Panc1 (cell line): ENCODE measurements around the gene LHFPL3. TPM values are rescaled to one million over a fixed set of nuclear protein-coding genes. Genes with fewer than 3 reads are reported as not detected.

Experiments
- ATAC-seq: fragments of 200-7000 bp; cut with Tn5 transposase; 2 replicates; pipeline ENCODE4 v1.9.1; 2020; ENCODE audit warnings: mild to moderate bottlenecking, moderate library complexity
- BruUV-seq: library from RNA; stranded (reverse); fragments of 400-500 nt; replicated peaks from 2 replicates; lab custom pipeline; 2021; lab: Mats Ljungman, UMichigan
- CTCF ChIA-PET: fragments of 300-600 bp; sonication (Branson Sonifier 250); formaldehyde crosslinking; loops from one replicate; lab custom pipeline; 2022; ENCODE audit warnings: antibody characterized with exemption; lab: Charles Lee
- POLR2A ChIA-PET: fragments of 300-600 bp; sonication (Branson Sonifier 250); formaldehyde crosslinking; loops from one replicate; lab custom pipeline; 2022; ENCODE audit warnings: antibody characterized with exemption; lab: Charles Lee
- DNase-seq: peaks from one replicate; pipeline ENCODE4 v3.0.0-alpha.2; 2010; ENCODE audit warnings: low read depth, low spot score
- H3K27ac ChIP-seq: 2 replicates; pipeline ENCODE4 v1.5.1; 2011; ENCODE audit warnings: mild to moderate bottlenecking, low read length, inconsistent platforms
- H3K27me3 ChIP-seq: fragments of 200-500 bp; sonication (Bioruptor generic); 2 replicates; pipeline ENCODE4 v1.6.0; 2014; ENCODE audit warnings: low read length, inconsistent platforms; ENCODE audit not compliant: control insufficient read depth, insufficient read depth
- H3K36me3 ChIP-seq: fragments of 200-500 bp; sonication (Bioruptor generic); 2 replicates; pipeline ENCODE4 v1.5.1; 2014; ENCODE audit warnings: inconsistent platforms, mild to moderate bottlenecking, low read length, moderate library complexity; ENCODE audit not compliant: control insufficient read depth, insufficient read depth
- H3K4me1 ChIP-seq: 2 replicates; pipeline ENCODE4 v1.5.1; 2011; ENCODE audit warnings: inconsistent platforms, mild to moderate bottlenecking, low read length, moderate library complexity; ENCODE audit not compliant: control insufficient read depth, insufficient read depth
- H3K4me3 ChIP-seq, 2 experiments: 2 replicates each; pipeline ENCODE4 v1.5.1; 2011 to 2012; ENCODE audit warnings: low read depth in 2 of 2, low read length in 2 of 2, mild to moderate bottlenecking in 2 of 2, inconsistent platforms in 1 of 2, moderate library complexity in 1 of 2
- H3K9me3 ChIP-seq: fragments of 200-500 bp; sonication (Bioruptor generic); 2 replicates; pipeline ENCODE4 v1.5.1; 2014; ENCODE audit warnings: low read depth, mild to moderate bottlenecking, inconsistent platforms, low read length, moderate library complexity; ENCODE audit not compliant: control insufficient read depth, insufficient read depth
- POLR2AphosphoS5 ChIP-seq: IDR thresholded peaks from 2 replicates; pipeline ENCODE4 v1.6.1; 2012; ENCODE audit warnings: mild to moderate bottlenecking, low read depth, low read length, moderate library complexity
- REST ChIP-seq, 2 experiments: IDR thresholded peaks; 2 replicates each; pipeline ENCODE4 v1.6.1; 2011 to 2012; ENCODE audit warnings: low read depth in 2 of 2, control low read depth in 1 of 2, low read length in 1 of 2, mild to moderate bottlenecking in 1 of 2, moderate library complexity in 1 of 2; ENCODE audit not compliant: insufficient read depth in 1 of 2
- SIN3A ChIP-seq: IDR thresholded peaks from 2 replicates; pipeline ENCODE4 v1.6.1; 2012; ENCODE audit warnings: low read depth, mild to moderate bottlenecking, low read length, moderate library complexity, borderline replicate concordance; ENCODE audit not compliant: insufficient read depth
- TCF7L2 ChIP-seq: IDR thresholded peaks from 2 replicates; pipeline ENCODE4 v1.6.1; 2011; ENCODE audit warnings: mild to moderate bottlenecking, low read depth, low read length, inconsistent platforms
- in situ Hi-C: cut with HindIII; loops from 2 replicates; pipeline ENCODE4 v1.10.0; 2016; ENCODE audit warnings: low sequenced_read_pairs, low pct_unique_long_range_greater_than_20kb
- intact Hi-C: fragments of 100-400 bp; cut with micrococcal nuclease; formaldehyde crosslinking; loops from one replicate; pipeline ENCODE4 v1.10.0; 2022; ENCODE audit not compliant: unreplicated experiment
- total RNA-seq: library from RNA; stranded (reverse); gene quantifications from one replicate; pipeline ENCODE4 v1.2.1, GENCODE V29; 2021; ENCODE audit not compliant: unreplicated experiment
- TF ChIP-seq, protein P1 (sequence below): fragments of 450-650 bp; IDR thresholded peaks from 2 replicates; pipeline ENCODE4 v1.5.1; 2017; ENCODE audit warnings: mild to moderate bottlenecking

LHFPL3 gene
- total RNA-seq, 1 experiment from 2014 or later, result not detected

- H3K4me3 ChIP-seq, result no peak overlapping the region
- CTCF ChIA-PET, result no interaction called here
- no peak for TF ChIP-seq SIN3A
- no peak for TF ChIP-seq TCF7L2
- no peak for TF ChIP-seq REST (IDR thresholded peaks at IDR 0.05; ENCODE audit: insufficient read depth in 1 of 2, low read depth in 2 of 2, low read length in 1 of 2)
- TF ChIP-seq, protein P1, sequence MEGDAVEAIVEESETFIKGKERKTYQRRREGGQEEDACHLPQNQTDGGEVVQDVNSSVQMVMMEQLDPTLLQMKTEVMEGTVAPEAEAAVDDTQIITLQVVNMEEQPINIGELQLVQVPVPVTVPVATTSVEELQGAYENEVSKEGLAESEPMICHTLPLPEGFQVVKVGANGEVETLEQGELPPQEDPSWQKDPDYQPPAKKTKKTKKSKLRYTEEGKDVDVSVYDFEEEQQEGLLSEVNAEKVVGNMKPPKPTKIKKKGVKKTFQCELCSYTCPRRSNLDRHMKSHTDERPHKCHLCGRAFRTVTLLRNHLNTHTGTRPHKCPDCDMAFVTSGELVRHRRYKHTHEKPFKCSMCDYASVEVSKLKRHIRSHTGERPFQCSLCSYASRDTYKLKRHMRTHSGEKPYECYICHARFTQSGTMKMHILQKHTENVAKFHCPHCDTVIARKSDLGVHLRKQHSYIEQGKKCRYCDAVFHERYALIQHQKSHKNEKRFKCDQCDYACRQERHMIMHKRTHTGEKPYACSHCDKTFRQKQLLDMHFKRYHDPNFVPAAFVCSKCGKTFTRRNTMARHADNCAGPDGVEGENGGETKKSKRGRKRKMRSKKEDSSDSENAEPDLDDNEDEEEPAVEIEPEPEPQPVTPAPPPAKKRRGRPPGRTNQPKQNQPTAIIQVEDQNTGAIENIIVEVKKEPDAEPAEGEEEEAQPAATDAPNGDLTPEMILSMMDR, result no peak
- TF ChIP-seq POLR2AphosphoS5, result no peak
- H3K9me3 ChIP-seq, result no peaks in the 10 kb centered on the region
- H3K27ac ChIP-seq, result no peak overlapping the region
- no peak for DNase-seq
- in situ Hi-C loops, result no loop called here
- no peaks in the 10 kb centered on the region; the same call in 1 of the 2 replicates for H3K4me1 ChIP-seq
- no TSS peak for BruUV-seq
- no peak for ATAC-seq
- POLR2A ChIA-PET, result no interaction called here
- intact Hi-C loops, result no loop called here
- H3K36me3 ChIP-seq, result no peaks in the 10 kb centered on the region
- H3K27me3 ChIP-seq, result no peaks in the 10 kb centered on the region; the same call in 1 of the 2 replicates
Observed at GRCh38 chr7:104655592-104655991, 327.2 kb downstream of the LHFPL3 start.

GRCh38 chr7:104656467-104656866 lies 328.1 kb downstream of the LHFPL3 start:
- no TSS peak for BruUV-seq
- intact Hi-C loops (no loop called here), in situ Hi-C loops (no loop called here)
- H3K27ac ChIP-seq, result no peak overlapping the region
- H3K27me3 ChIP-seq, result no peaks in the 10 kb centered on the region; the same call in 1 of the 2 replicates
- POLR2A ChIA-PET, result no interaction called here
- no peaks in the 10 kb centered on the region; the same call in 1 of the 2 replicates for H3K4me1 ChIP-seq
- no peak overlapping the region for H3K4me3 ChIP-seq
- CTCF ChIA-PET, result no interaction called here
- H3K9me3 ChIP-seq, result no peaks in the 10 kb centered on the region
- DNase-seq (no peak), ATAC-seq (no peak)
- TF ChIP-seq SIN3A, result no peak
- no peak for TF ChIP-seq TCF7L2
- TF ChIP-seq, protein P1, result no peak
- no peak for TF ChIP-seq POLR2AphosphoS5
- no peak for TF ChIP-seq REST (IDR thresholded peaks at IDR 0.05; ENCODE audit: insufficient read depth in 1 of 2, low read depth in 2 of 2, low read length in 1 of 2)
- no peaks in the 10 kb centered on the region for H3K36me3 ChIP-seq
